Measurements from ENCODE around the gene TBKBP1. TPM values are rescaled to one million over a fixed set of nuclear protein-coding genes. Genes with fewer than 3 reads are reported as not detected.

Gene TBKBP1
- total RNA-seq, 1 donor from 2014 or later = 13.6 TPM

- Mint-ChIP-seq H3K36me3 (ENCODE audit: low read depth) (no peaks in the 10 kb centered on the region), H3K4me1 (ENCODE audit: low read depth) (peaks cover 29% of the 10 kb centered on the region), H3K9me3 (ENCODE audit: low read depth) (no peaks in the 10 kb centered on the region), H3K27me3 (ENCODE audit: low read depth) (peaks cover 50% of the 10 kb centered on the region), H3K27ac (ENCODE audit: unreplicated experiment) (no peak overlapping the region), H3K4me3 (ENCODE audit: unreplicated experiment) (no peak overlapping the region)
- peak; percentile 64 for TF ChIP-seq CTCF (IDR thresholded peaks at IDR 0.05)
- no peak for DNase-seq (ENCODE audit: low spot score)
These were observed 23.3 kb downstream of the TBKBP1 start for GRCh38 chr17:47717261-47717697.

- Mint-ChIP-seq H3K36me3 (ENCODE audit: low read depth) (no peaks in the 10 kb centered on the region), H3K27me3 (ENCODE audit: low read depth) (peaks cover 48% of the 10 kb centered on the region), H3K4me3 (ENCODE audit: unreplicated experiment) (no peak overlapping the region), H3K27ac (ENCODE audit: unreplicated experiment) (no peak overlapping the region), H3K4me1 (ENCODE audit: low read depth) (peaks cover 29% of the 10 kb centered on the region), H3K9me3 (ENCODE audit: low read depth) (no peaks in the 10 kb centered on the region)
- DNase-seq (ENCODE audit: low spot score) = no peak
- no peak for TF ChIP-seq CTCF (IDR thresholded peaks at IDR 0.05)
These were observed 24.1 kb downstream of the TBKBP1 start for GRCh38 chr17:47717979-47718621.

GRCh38 chr17:47718634-47719405 lies 24.9 kb downstream of the TBKBP1 start:
- Mint-ChIP-seq H3K4me3 (ENCODE audit: unreplicated experiment) (no peak overlapping the region), H3K4me1 (ENCODE audit: low read depth) (peaks cover 29% of the 10 kb centered on the region)
- no peak for TF ChIP-seq CTCF (IDR thresholded peaks at IDR 0.05)

GRCh38 chr17:47719411-47720152 lies 25.6 kb downstream of the TBKBP1 start:
- Mint-ChIP-seq H3K9me3 (ENCODE audit: low read depth) (no peaks in the 10 kb centered on the region), H3K27me3 (ENCODE audit: low read depth) (peaks cover 42% of the 10 kb centered on the region), H3K4me3 (ENCODE audit: unreplicated experiment) (no peak overlapping the region), H3K4me1 (ENCODE audit: low read depth) (peaks cover 29% of the 10 kb centered on the region), H3K27ac (ENCODE audit: unreplicated experiment) (peak overlapping the region; percentile 57), H3K36me3 (ENCODE audit: low read depth) (no peaks in the 10 kb centered on the region)
- no peak for DNase-seq (ENCODE audit: low spot score)
- TF ChIP-seq CTCF (IDR thresholded peaks at IDR 0.05) = no peak

More at GRCh38 chr17:47718634-47719405, 24.9 kb downstream of the TBKBP1 start:
- Mint-ChIP-seq H3K9me3 (ENCODE audit: low read depth) (no peaks in the 10 kb centered on the region), H3K27ac (ENCODE audit: unreplicated experiment) (peak overlapping the region; percentile 55), H3K27me3 (ENCODE audit: low read depth) (peaks cover 47% of the 10 kb centered on the region), H3K36me3 (ENCODE audit: low read depth) (no peaks in the 10 kb centered on the region)
- DNase-seq (ENCODE audit: low spot score) = no peak

DNA sequence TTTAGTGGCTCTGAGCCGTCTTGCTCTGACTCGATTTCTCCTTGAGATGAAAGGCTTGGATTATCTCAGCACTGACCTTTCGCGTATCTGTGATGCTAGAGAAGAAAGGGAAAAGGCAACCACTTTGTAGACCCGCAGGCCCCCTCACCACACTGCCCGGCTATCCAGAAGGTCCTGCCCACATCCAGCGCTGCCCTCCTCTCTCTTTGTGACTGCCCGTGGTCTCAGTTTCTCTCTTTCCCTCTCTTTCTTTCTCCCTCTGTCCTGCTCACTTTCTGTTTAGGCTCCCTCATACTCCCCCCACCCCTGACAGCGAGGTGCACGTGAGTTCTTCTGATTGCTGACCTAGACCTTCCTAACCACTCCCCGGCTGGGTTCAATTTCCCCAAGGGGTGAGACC lies 26.2 kb downstream of the TBKBP1 start:
- Mint-ChIP-seq H3K4me3 (ENCODE audit: unreplicated experiment) (no peak overlapping the region), H3K4me1 (ENCODE audit: low read depth) (peaks cover 29% of the 10 kb centered on the region), H3K36me3 (ENCODE audit: low read depth) (no peaks in the 10 kb centered on the region), H3K27me3 (ENCODE audit: low read depth) (peaks cover 44% of the 10 kb centered on the region), H3K27ac (ENCODE audit: unreplicated experiment) (no peak overlapping the region), H3K9me3 (ENCODE audit: low read depth) (no peaks in the 10 kb centered on the region)
- DNase-seq (ENCODE audit: low spot score) = no peak
- TF ChIP-seq CTCF (IDR thresholded peaks at IDR 0.05) = no peak

All from chondrocyte (in vitro differentiated cells).